ENCODE results near the gene MICAL1. TPM values are rescaled to one million over a fixed set of nuclear protein-coding genes. Genes with fewer than 3 reads are reported as not detected.

Gene MICAL1
- total and polyA plus RNA-seq, 8 donors: 3.8 to 38.2 (median 7.2) TPM

- Histone ChIP-seq H3K36me3 (no peaks in the 10 kb centered on the region), H3K9me3 (no peaks in the 10 kb centered on the region), H3K4me3 (no peak overlapping the region), H3K27me3 (no peaks in the 10 kb centered on the region), H3K27ac (no peak overlapping the region), H3K4me1 (no peaks in the 10 kb centered on the region)
- ATAC-seq (peak in 1 of 4 donors; percentile 48), DNase-seq (no peak), FAIRE-seq (no peak)
- WGBS, 2 donors: 60 to 71% methylated on average over 7 of the region's 7 CpGs
- no peak for TF ChIP-seq CTCF (IDR thresholded peaks at IDR 0.05)
- intact Hi-C loops (cut with DNase I): no loop called here
Measured at GRCh38 chr6:109428889-109429477, 26.6 kb downstream of the MICAL1 start.

GRCh38 chr6:109424946-109425345 is 30.6 kb downstream of the MICAL1 start:
- 79 to 81% methylated on average over 2 of the region's 2 CpGs for WGBS, 2 donors
- H3K4me3 ChIP-seq: no peak overlapping the region
- no peak overlapping the region for H3K27ac ChIP-seq
- FAIRE-seq (no peak), ATAC-seq (no peak), DNase-seq (no peak)
- intact Hi-C loops (cut with DNase I): no loop called here
- no peaks in the 10 kb centered on the region for H3K27me3 ChIP-seq
- no peak for TF ChIP-seq CTCF (IDR thresholded peaks at IDR 0.05)
- H3K36me3 ChIP-seq: no peaks in the 10 kb centered on the region
- no peaks in the 10 kb centered on the region for H3K4me1 ChIP-seq
- H3K9me3 ChIP-seq: no peaks in the 10 kb centered on the region

GRCh38 chr6:109421184-109421583 is 34.4 kb downstream of the MICAL1 start:
- TF ChIP-seq CTCF (IDR thresholded peaks at IDR 0.05): no peak
- H3K4me3 ChIP-seq: no peak overlapping the region
- H3K4me1 ChIP-seq: no peaks in the 10 kb centered on the region
- H3K27ac ChIP-seq: no peak overlapping the region
- H3K36me3 ChIP-seq: no peaks in the 10 kb centered on the region
- no peak for DNase-seq
- 74 to 78% methylated on average over 1 of the region's 1 CpG for WGBS, 2 donors
- ATAC-seq: peak in 1 of 4 donors; percentile 40
- intact Hi-C loops (cut with DNase I): no loop called here
- no peak for FAIRE-seq
- H3K27me3 ChIP-seq: no peaks in the 10 kb centered on the region
- no peaks in the 10 kb centered on the region for H3K9me3 ChIP-seq

GRCh38 chr6:109420751-109421150 is 34.8 kb downstream of the MICAL1 start:
- WGBS, 2 donors: 39 to 47% methylated on average over 1 of the region's 1 CpG
- DNase-seq (no peak), FAIRE-seq (no peak)

More at GRCh38 chr6:109420751-109421150, 34.8 kb downstream of the MICAL1 start:
- H3K27ac ChIP-seq: no peak overlapping the region
- no peak overlapping the region for H3K4me3 ChIP-seq
- H3K36me3 ChIP-seq: no peaks in the 10 kb centered on the region
- intact Hi-C loops (cut with DNase I): no loop called here
- TF ChIP-seq CTCF (IDR thresholded peaks at IDR 0.05): no peak
- H3K27me3 ChIP-seq: no peaks in the 10 kb centered on the region
- ATAC-seq: no peak
- H3K4me1 ChIP-seq: no peaks in the 10 kb centered on the region
- H3K9me3 ChIP-seq: no peaks in the 10 kb centered on the region

All from pancreas (tissue), 10 donors.